Hepatocyte (in vitro differentiated cells): Measurements from ENCODE around the gene AUTS2.

ENCODE experiments used
- EZH2 ChIP-seq: fragments of 200-600 bp; sonication (generic); IDR thresholded peaks from 2 replicates; pipeline ENCODE4 v1.6.1; 2016; ENCODE audit warnings: antibody characterized with exemption, mild to moderate bottlenecking, borderline replicate concordance
- EZH2phosphoT487 ChIP-seq: fragments of 200-600 bp; sonication (generic); IDR thresholded peaks from one replicate; pipeline ENCODE4 v1.6.1; 2018; ENCODE audit warnings: antibody characterized with exemption, mild to moderate bottlenecking, low read depth, moderate library complexity; ENCODE audit not compliant: unreplicated experiment, severe bottlenecking
- TF ChIP-seq, protein P1 (sequence below): fragments of 200-600 bp; sonication (generic); IDR thresholded peaks from 2 replicates; pipeline ENCODE4 v1.5.1; 2016; ENCODE audit warnings: antibody characterized with exemption, mild to moderate bottlenecking; ENCODE audit not compliant: poor library complexity

DNA sequence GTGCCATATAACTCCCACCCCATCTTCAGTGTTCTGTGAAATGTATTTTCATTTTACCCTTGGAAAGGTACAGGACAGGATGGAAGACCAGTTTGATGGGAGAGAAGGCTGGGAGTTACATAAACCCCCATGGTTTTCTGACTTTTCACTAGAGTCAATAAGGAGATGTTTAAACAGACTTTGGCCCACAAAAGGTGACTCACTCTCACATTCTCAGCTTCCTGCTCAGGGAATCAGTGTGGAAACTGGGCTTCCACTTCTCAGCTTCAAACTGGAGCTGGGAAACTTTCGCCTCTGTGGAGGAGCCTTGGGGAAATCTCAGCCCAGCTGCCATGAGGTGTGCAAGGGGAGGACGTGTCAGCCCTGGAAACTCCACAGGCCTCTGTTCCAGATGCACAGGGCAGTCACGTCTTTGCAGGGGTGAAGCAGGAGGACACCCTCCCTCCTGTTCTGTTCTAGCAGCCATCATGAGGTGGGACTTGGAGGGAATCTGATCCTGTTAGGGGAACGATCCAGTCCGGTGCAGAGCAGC lies 973.2 kb downstream of the AUTS2 start:
- TF ChIP-seq, protein P1, sequence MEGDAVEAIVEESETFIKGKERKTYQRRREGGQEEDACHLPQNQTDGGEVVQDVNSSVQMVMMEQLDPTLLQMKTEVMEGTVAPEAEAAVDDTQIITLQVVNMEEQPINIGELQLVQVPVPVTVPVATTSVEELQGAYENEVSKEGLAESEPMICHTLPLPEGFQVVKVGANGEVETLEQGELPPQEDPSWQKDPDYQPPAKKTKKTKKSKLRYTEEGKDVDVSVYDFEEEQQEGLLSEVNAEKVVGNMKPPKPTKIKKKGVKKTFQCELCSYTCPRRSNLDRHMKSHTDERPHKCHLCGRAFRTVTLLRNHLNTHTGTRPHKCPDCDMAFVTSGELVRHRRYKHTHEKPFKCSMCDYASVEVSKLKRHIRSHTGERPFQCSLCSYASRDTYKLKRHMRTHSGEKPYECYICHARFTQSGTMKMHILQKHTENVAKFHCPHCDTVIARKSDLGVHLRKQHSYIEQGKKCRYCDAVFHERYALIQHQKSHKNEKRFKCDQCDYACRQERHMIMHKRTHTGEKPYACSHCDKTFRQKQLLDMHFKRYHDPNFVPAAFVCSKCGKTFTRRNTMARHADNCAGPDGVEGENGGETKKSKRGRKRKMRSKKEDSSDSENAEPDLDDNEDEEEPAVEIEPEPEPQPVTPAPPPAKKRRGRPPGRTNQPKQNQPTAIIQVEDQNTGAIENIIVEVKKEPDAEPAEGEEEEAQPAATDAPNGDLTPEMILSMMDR, result no peak
- no peak for TF ChIP-seq EZH2
- TF ChIP-seq EZH2phosphoT487, result no peak
